Measurements from ENCODE around the gene SYNGR1.
"Not testable (repeated sequence)": the region's sequence is repeated elsewhere in the genome, so short reads cannot be mapped to it uniquely, and the experiment has no call there.

Gene SYNGR1

DNA sequence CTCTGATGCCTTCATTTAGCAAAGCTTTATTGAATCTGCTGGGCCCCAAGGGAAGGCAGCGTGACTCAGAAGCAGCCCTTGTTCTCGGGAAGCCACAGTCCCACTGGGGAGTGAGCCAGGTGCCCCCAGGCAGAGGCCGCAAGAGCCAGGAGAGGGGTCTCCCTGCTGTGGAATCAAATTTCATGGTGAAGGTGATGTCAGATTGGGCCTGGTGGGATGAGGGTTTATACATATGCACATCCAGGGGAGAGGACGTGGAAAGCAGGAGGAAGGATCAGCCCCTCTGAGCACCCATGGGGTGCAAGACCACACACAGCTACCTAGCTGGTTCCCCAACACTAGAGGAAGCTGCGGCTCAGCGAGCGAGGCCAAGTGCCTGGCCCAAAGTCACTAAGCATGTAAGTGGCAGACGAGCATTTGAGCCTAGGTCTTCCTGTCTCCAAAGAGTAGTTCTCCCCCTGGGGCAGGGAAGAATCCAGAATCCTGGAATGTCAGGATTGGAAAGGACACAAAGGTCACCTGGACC, 2.0 kb downstream of the SYNGR1 start:
- DNase-seq (ENCODE audit: low spot score) = peak; percentile 53

- no peak for DNase-seq (ENCODE audit: low spot score)
Observed at GRCh38 chr22:39352306-39352891, 2.6 kb downstream of the SYNGR1 start.

DNA sequence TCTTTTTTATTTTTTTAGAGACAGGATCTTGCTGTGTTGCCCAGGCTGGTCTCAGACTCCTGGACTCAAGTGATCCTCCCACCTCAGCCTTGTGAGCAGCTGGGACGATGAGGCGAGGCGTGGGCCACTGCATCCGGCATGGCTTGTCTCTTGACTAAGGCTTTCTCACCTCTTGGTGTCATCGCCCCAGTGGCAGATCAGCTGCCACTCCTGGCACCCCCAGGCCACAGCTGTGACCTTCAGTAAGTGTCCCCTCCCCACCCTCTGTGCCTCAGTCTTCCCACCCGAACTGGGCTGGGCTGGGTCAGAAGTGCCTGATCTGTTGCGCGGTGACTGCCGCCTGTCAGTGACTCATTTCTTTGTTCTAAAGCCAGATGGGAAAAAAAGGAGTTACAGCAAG, 3.6 kb downstream of the SYNGR1 start:
- no peak for DNase-seq (ENCODE audit: low spot score)

- DNase-seq (ENCODE audit: low spot score) = no peak
Observed at GRCh38 chr22:39355080-39355479, 5.3 kb downstream of the SYNGR1 start.

DNA sequence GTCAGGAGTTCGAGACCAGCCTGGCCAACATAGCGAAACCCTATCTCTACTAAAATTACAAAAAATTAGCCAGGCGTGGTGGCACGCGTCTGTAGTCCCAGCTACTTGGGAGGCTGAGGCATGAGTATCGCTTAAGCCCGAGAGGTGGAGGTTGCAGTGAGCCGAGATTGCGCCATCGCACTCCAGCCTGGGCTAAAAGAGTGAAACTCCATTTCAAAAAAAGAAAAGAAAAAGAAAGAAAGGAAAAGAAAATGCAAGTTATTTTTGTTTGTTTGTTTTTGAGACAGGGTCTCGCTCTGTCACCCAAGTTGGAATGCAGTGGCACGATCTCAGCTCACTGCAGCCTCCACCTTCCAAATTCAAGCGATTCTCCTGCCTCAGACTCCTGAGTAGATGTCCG, 6.0 kb downstream of the SYNGR1 start:
- not testable (repeated sequence) for DNase-seq (ENCODE audit: low spot score)

DNA sequence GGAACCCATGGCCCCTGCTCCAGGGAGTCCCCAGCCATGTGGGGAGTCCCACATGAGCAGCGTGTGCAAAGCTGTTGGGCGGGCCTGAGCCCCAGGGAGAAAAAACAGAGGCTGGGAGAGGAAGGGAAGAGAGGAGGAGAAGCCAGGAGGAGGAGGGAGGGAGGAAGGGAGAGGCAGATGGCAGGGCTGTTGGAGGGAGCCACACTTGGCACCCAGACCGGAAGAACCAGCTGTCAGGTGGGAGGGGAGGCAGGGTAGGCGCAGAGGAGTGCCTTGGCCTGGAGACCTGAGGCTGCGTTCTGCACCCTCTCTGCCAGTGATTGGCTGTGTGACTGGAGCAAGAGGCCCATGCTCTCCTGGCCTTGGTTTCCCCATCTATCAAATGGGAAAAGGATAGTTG, 6.7 kb downstream of the SYNGR1 start:
- DNase-seq (ENCODE audit: low spot score) = no peak

DNA sequence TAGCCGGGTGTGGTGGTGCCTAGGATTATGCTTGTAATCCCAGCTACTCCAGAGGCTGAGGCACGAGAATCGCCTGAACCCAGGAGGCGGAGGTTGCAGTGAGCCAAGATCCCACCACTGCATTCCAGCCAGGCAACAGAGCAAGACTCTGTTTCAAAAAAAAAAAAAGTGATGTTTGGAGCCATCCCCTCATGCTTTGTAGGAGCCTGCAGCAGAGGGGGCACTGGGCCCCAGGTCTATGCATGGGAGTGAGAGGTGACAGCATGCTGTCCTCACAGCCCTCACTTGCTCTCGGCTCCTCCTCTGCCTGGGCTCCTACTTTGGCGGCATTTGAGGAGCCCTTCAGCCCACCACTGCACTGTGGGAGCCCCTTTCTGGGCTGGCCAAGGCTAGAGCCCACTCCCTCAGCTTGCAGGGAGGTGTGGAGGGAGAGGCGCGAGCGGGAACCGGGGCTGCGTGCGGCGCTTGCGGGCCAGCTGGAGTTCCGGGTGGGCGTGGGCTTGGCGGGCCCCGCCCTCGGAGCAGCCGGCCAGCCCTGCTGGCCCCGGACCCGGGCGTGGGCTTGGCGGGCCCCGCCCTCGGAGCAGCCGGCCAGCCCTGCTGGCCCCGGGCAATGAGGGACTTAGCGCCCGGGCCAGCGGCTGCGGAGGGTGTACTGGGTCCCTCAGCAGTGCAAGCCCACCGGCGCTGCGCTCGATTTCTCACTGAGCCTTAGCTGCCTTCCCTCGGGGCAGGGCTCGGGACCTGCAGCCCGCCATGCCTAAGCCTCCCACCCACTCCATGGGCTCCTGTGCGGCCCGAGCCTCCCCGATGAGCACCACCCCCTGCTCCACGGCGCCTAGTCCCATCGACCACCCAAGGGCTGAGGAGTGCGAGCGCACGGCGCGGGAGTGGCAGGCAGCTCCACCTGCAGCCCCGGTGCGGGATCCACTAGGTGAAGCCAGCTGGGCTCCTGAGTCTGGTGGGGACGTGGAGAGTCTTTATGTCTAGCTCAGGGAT, 7.6 kb downstream of the SYNGR1 start:
- not testable (repeated sequence) for DNase-seq (ENCODE audit: low spot score)

DNA sequence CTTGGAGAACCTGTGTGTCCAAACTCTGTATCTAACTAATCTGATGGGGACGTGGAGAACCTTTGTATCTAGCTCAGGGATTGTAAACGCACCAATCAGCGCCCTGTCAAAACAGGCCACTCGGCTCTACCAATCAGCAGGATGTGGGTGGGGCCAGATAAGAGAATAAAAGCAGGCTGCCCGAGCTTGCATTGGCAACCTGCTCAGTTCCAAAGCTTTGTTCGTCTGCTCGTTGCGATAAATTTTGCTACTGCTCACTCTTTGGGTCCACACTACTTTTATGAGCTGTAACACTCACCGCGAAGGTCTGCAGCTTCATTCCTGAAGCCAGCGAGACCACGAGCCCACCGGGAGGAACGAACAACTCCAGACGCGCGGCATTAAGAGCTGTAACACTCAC, 8.4 kb downstream of the SYNGR1 start:
- DNase-seq (ENCODE audit: low spot score) = not testable (repeated sequence)

DNA sequence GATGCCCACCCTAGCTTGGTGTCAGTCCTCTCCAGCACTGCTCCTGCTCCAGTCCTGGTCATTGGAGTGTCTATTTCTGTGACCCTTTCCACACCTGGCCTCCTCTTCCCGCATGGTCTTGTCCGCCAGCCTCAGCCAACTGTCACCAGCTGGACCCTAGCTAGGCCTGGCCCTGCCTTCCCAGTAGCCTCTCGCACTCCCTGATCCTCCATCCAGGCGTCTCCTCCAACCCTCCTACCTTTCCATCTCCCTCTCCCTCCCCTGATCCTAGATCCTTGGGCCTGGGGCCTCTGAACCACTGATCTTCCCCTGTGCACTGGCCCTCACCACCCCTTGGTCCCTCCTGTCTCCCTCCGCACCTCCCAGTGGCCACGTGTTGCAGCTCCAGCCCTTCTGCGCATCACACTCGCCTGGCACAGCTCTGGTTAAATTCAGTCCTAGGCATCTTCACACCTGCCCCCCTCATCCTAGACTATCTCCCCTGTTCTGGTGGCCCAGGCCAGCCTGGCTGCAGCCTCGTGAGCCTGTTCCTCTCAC, 9.9 kb downstream of the SYNGR1 start:
- DNase-seq (ENCODE audit: low spot score) = no peak

DNA sequence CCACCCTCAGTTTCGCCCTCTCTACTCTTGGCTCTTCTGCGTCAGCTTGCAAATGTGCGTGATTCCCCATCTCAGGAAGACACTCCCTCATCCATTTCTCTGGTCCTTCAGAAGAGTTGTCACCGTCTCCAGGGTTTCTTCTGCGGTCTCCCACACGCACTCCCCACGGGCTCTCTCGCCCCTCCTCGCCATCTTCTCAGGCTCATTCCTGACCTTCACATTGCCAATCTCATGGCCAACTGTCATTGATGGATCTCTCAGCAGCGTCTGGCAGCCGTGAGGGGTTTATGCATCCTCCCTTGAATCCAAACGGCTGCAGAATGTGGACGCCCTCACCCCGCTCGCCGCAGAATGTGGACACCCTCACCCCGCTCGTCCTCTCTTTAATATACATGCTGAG, 10.5 kb downstream of the SYNGR1 start:
- DNase-seq (ENCODE audit: low spot score) = no peak

DNA sequence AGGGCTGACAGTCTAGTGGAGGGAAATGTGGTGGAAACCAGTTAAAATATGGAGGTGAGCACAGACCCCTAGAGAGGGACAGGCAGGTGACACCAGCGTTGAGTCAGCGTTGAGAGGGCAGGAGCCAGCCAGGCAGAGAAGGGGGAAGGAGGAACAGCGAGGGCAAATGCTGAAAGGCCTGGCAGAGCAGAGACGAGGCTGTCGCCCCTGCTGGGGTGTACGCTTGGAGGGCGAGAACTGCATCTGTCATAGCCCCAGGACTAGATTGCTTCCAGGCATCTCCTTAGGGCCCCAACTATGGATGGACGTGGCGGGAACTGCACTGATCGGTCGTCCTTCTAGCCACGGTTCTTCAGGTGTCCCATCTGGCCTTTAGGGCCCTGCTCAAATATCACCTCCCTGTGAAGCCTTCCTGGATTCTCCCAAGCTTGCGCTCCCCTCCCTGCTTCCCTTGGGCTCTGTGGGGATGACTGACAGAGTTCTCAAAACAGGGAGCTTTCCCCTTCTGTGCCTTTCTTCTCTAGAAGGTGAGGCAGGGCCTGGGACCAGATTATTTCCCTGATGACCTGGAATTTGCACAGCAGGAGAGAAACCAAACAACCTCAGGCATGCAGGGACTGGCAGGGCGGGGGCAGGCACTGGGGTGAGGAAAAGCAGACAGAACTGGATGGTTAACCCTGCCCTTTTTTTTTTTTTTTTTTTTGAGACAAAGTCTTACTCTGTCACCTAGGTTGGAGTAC, 11.1 kb downstream of the SYNGR1 start:
- DNase-seq (ENCODE audit: low spot score) = no peak

GRCh38 chr22:39361496-39361895, 11.7 kb downstream of the SYNGR1 start:
- DNase-seq (ENCODE audit: low spot score) = no peak

- no peak for DNase-seq (ENCODE audit: low spot score)
Observed at GRCh38 chr22:39362271-39362670, 12.5 kb downstream of the SYNGR1 start.

DNA sequence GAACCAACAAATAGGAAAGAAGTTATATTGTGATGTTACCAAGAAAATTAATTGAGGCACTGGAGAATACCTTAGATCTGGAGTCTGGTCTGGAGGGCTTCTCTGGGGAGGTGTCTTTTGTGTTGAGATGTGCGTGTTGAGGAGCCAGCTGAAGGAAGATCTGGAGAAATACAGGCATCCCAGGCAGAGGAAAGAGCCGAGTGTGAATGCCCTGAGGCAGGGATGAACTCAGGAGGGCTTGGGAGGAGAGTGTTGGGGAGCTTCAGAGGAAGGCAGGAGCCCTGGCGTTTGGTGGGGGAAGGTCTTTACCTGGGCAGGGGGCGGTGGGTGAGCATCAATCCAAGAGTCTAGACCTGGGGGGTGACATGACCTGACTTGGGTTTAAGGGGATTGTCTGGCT, 13.1 kb downstream of the SYNGR1 start:
- DNase-seq (ENCODE audit: low spot score) = no peak

GRCh38 chr22:39363751-39364515, 14.1 kb downstream of the SYNGR1 start:
- DNase-seq (ENCODE audit: low spot score) = no peak

DNA sequence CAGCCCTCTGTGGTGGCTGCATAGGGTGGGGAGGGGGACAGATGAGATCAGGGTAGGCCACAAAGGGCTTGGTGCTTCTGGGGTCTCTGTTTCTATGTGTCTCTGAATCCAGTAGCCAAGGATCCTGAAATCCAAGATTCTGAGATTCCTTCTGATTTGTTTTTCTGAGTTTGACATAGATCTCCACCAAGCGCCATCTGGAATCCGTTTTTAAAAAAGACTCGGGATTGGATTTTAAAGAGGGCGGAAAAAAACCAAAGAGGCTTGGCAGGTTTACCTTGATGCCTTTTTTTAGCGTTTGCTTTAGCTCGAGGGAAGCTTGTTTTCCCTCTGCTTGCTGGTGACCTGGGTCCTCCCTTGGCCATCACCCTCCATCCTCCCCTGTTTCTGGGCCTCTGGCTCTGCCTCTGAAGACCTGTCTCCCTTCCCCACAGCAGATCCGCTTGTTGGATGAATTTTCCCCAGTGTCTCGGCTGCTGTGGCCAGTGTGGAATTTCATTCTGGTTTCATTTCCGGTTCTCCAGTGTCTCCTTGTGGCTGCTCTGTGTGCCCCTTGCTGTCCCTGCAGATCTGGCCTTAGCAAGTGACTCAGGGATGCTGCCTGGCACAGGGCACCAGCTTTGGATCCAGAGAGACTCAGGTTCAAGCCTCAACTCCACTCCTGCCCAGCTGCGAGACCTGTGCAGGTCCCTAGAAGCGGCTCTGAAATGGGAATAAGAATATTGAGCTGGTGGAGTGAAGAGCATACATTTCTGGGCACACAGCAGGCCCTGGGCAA, 15.1 kb downstream of the SYNGR1 start:
- no peak for DNase-seq (ENCODE audit: low spot score)

DNA sequence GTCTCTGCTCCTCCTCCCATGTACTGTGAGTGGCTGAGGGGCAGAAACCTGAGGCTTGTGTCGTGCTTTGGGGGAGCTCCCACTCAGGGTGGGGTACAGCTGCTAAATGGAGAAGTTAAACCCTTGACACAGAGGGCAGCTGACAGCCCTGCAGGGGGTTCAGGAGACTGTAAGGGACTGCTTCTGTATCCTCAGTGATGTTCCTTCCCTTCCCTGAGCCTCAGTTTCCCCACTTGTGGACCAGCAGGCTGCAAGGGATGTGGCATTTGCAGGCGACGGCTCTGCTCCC, 15.6 kb downstream of the SYNGR1 start:
- DNase-seq (ENCODE audit: low spot score) = no peak

GRCh38 chr22:39367035-39367434, 17.2 kb downstream of the SYNGR1 start:
- no peak for DNase-seq (ENCODE audit: low spot score)

- no peak for DNase-seq (ENCODE audit: low spot score)
Observed at GRCh38 chr22:39368461-39368911, 18.7 kb downstream of the SYNGR1 start.

- no peak for DNase-seq (ENCODE audit: low spot score)
Observed at GRCh38 chr22:39369186-39369585, 19.4 kb downstream of the SYNGR1 start.

GRCh38 chr22:39369586-39369985, 19.8 kb downstream of the SYNGR1 start:
- DNase-seq (ENCODE audit: low spot score) = no peak
